NOMO-1 (cell line): ENCODE measurements around the gene ARHGAP24.
"Not testable (repeated sequence)": the region's sequence is repeated elsewhere in the genome, so short reads cannot be mapped to it uniquely, and the experiment has no call there.

ENCODE experiments used
- DNase-seq, 2 experiments: peaks; one replicate each; lab custom pipeline; 2025; ENCODE audit not compliant: unreplicated experiment in 2 of 2; lab: John Stamatoyannopoulos, UW

Gene ARHGAP24

DNA sequence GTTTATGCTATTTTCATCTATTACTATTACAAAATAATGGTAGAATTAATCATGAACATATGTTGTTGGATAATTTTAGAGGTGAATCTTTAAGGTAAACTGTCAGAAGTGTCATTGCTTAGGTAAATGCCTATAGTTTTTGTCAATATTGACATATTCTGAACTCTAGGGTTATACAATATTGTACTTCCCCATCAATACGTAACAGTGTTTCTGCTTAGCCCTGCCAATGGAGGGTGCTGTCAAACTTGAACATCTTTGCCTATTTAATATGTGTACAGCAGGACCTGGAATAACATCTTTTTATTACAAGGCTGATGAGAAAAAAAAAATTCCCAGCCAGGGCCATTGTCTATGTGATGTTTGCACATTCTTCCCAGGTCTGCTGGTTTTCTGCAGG lies 40.8 kb downstream of the ARHGAP24 start:
- DNase-seq: no peak

- not testable (repeated sequence) for DNase-seq
Measured at GRCh38 chr4:85518526-85518925, 43.6 kb downstream of the ARHGAP24 start.

DNA sequence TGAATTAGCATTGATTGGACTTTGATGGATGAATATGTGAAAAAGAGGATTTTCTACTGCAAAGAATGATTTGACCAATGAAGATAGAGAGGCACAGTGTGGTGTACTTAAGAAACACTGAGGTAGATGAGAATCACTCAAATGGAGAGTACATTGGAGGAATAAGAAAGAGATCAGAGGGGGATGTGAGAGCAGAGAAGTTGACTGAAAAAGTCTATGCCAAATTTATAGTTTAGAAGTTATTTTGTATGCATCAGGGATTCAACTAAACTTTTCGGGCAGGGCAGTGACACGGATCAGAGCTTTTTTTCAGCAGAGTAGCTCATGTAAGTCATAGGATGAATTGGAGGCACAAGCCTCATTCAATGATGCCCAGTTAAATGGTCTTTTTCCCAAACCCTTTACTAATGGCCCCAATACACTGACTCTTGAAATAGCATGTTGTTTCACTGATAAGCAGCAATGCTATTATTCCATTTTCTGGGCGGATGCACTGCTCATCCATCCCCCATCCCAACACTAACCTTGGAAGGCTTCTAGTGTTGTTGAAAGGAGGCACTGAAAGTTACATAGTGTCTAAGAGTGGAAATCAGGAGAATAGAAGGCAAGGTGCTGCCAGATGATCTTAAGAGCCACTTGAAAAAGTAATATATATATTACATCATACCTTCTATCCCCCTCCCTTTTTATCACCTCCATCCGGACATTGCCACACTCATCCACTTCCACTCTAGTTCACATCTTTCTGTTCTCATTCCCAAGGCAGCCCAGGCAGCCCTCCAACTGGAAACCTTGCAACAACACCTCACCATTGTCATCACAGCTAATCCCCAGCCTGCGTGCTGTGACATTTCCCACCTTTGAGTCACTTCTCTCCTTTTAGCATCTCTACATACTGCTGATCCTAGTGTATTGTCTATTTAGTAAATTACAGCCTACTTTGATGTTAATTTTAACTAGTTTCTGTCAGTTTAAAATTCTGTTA lies 46.1 kb downstream of the ARHGAP24 start:
- no peak for DNase-seq

GRCh38 chr4:85522277-85522676 lies 47.3 kb downstream of the ARHGAP24 start:
- no peak for DNase-seq

GRCh38 chr4:85522836-85523235 lies 47.9 kb downstream of the ARHGAP24 start:
- no peak for DNase-seq

GRCh38 chr4:85527815-85528214 lies 52.9 kb downstream of the ARHGAP24 start:
- no peak for DNase-seq

GRCh38 chr4:85531560-85532341 lies 56.8 kb downstream of the ARHGAP24 start:
- DNase-seq: peak in 1 of 2 experiments; percentile 41

DNA sequence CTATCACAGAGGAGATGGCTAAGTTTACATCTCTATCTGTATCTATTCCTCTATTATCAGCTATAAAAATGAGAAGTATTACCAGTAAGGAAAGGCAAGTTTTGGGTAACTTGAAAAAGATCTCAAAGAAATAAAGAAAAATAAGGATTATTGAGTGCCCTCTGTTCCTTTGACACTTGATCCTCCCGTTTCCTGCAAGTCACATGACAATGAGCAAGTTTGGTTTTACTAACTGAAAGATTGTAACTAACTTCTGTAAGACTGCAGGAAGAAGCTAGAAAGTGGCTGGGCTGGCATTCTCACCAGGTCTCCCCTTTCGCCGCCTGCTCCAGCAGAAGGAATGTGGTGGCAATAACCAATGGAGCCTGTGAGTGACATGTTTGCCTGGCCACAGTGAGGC lies 59.2 kb downstream of the ARHGAP24 start:
- no peak for DNase-seq

- DNase-seq: no peak
Measured at GRCh38 chr4:85543832-85544231, 68.9 kb downstream of the ARHGAP24 start.

GRCh38 chr4:85544751-85545150 lies 69.8 kb downstream of the ARHGAP24 start:
- DNase-seq: no peak

DNA sequence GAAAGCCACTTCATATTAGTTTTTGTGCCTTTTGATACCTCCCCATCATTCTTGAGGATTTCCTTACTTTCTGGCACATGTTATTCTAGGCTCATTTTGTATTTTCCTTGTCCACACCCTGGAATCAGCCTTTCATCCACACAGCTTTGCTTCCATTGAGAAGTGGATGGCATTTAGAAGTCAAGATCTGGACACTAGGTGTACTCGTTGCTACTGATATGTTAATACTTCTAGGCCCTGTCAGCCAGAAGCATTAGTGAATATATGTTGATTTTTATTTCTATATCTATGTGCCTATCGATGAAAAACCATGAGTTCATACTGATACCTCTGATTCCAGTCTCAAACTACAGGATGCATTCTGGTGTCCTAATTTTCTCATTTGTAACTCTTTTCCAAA lies 73.2 kb downstream of the ARHGAP24 start:
- DNase-seq: no peak

DNA sequence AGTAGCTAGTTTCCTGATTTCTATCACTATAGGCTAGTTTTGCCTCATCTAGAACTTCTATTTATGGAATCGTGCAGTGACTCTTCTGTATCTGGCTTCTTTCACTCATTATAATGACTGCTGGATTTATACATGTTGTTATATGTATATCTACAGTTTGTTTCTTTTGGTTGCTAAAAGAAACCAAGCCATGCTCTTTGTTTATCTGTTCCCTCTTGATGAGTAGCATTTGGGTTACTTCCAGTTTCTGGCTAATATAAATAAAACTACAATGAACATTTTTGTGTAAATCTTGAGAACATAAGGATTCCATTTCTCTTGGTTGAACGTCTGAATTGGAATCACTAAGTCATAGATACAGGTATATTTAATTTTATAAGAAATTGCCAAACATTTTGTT lies 73.9 kb downstream of the ARHGAP24 start:
- no peak for DNase-seq

DNA sequence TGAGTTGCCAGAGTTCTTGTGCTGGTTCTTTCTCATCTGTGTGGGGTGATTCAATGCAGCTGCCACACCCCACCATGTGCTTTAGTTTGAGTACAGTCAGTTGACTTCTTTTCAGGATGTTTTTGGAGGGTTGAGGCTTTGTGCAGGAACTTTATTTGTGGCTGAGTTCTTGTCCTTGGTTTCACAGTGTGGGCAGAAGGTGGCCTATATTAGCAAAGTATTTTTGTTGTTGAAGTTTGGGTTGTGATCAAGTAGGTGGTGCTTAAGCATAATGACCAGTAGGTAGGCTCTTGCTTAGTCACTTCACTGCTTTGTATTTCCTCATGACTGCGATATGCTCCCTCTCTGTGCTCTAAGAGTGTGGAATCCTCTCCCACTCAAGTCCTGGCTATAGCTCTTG lies 80.3 kb downstream of the ARHGAP24 start:
- DNase-seq: no peak

- DNase-seq: no peak
Measured at GRCh38 chr4:85556283-85556682, 81.3 kb downstream of the ARHGAP24 start.

DNA sequence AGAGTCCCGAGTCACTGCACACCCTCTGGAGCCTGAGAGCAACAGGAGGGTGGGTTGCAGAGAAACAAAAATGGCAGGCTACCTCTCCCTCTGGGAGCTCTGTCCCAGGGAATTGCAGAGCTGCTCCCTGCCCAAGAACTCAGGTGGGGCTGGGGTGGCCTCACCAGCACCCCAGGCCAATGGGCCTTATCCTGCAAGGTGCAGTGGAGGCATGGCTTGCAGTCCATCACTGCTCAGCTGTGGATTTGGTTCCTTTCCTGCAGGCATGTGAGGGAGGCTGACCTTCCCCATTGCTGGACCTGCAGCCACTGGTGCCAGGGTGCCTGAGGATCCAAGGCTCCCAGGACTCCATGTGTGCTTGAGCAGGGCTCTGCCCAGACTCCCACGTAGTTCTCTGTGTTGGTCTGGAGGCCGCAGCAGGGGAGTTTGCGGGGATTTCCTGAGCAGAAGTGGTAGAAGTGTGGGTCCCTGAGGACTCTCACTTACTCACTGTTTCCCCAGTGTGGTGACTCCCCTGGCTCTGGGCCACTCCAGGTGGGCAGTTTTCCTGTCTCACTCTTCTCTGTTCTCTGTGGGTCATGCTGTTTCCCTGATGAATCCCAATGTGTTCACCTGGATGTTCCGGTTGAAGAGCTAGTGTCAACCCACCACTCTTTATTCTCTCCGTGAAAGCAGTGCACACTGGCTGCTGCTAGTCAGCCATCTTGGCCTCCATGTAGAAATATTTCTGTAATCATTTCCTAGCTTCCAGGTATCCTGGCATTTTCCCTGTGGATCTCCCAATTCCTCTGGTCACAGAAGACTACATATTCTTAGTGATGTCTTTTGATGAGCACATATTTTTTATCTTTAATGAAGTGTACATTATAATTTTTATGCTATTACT lies 82.3 kb downstream of the ARHGAP24 start:
- DNase-seq: no peak

GRCh38 chr4:85565761-85566480 lies 91.0 kb downstream of the ARHGAP24 start:
- no peak for DNase-seq

GRCh38 chr4:85569730-85570299 lies 94.9 kb downstream of the ARHGAP24 start:
- no peak for DNase-seq

DNA sequence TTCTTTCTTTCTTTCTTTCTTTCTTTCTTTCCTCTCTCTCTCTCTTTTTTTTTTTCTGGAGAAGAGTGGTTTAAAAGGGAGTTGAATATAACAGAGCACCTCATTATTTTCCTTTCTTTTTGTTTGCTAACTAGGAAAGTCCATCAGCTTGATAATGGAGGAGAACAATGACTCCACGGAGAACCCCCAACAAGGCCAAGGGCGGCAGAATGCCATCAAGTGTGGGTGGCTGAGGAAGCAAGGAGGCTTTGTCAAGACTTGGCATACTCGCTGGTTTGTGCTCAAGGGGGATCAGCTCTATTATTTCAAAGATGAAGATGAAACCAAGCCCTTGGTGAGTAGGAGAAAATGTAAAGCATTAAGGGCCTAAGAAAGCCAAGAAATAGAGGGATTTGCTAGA lies 95.4 kb downstream of the ARHGAP24 start:
- DNase-seq: no peak

DNA sequence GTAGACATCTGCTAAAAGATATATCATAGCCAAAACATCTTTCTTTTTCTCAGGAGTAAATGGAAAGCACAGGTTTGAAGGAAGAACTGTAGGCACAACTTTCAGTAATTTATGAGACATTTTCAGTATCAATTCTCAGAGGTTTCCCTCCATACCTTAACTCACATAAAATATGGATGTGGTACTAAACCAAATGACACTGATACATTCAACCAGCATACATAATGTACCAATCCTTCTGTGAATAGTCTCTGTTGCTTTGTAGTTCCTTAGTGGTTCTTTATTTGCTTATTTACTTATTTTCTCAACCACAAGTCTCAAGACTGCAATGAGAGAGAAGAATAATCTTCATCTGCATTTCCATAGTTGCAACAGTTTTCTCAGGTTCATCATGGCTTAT lies 96.1 kb downstream of the ARHGAP24 start:
- no peak for DNase-seq

DNA sequence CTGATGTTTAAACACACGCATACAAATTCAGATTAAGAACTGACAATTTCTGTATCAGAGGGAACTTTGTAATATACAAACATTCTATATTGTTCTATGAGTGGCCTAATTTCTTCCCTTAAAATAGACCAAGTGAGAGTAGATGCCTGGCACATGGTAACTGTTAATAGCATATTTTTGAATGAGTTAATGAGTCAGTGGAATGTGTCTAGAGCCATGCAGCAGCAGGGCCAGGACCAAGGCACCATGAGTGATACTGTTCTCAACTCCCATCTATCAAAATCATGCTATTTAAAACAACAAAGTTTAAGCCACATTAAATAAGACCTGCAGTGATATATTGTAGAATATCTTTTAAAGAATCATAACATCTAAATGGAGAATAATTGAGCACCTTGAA lies 98.3 kb downstream of the ARHGAP24 start:
- no peak for DNase-seq
